GM23338 (cell line): ENCODE data around the gene CALCB. TPM values are rescaled to one million over a fixed set of nuclear protein-coding genes. Genes with fewer than 3 reads are reported as not detected.

ENCODE experiments used
- ATAC-seq: fragments of 200-7000 bp; cut with Tn5 transposase; 3 replicates; pipeline ENCODE4 v1.9.1; 2020
- DNase-seq: peaks from one replicate; pipeline ENCODE4 v3.0.0-alpha.2; 2015; ENCODE audit warnings: low spot score
- H2AFZ ChIP-seq: fragments of 200-600 bp; sonication (generic); 2 replicates; pipeline ENCODE4 v1.8.0; 2016; ENCODE audit warnings: antibody characterized with exemption, mild to moderate bottlenecking, moderate library complexity
- H3F3A ChIP-seq: fragments of 200-600 bp; sonication (generic); replicated peaks from 2 replicates; pipeline ENCODE4 v1.8.0; 2017; ENCODE audit warnings: antibody characterized with exemption, mixed run types, low read depth
- H3K27ac ChIP-seq: fragments of 200-600 bp; sonication (generic); 2 replicates; pipeline ENCODE4 v1.6.1; 2016; ENCODE audit warnings: low read depth
- H3K27me3 ChIP-seq: fragments of 200-600 bp; sonication (generic); 2 replicates; pipeline ENCODE4 v1.8.0; 2016; ENCODE audit warnings: mild to moderate bottlenecking, mixed run types, moderate library complexity; ENCODE audit not compliant: insufficient read depth
- H3K36me3 ChIP-seq: fragments of 200-600 bp; sonication (generic); 2 replicates; pipeline ENCODE4 v1.8.0; 2016; ENCODE audit warnings: mild to moderate bottlenecking; ENCODE audit not compliant: insufficient read depth
- H3K4me1 ChIP-seq: fragments of 200-600 bp; sonication (generic); 2 replicates; pipeline ENCODE4 v1.8.0; 2016; ENCODE audit warnings: mild to moderate bottlenecking, moderate library complexity; ENCODE audit not compliant: insufficient read depth
- H3K4me2 ChIP-seq: fragments of 200-600 bp; sonication (generic); 2 replicates; pipeline ENCODE4 v1.7.1; 2017; ENCODE audit warnings: mixed run types
- H3K4me3 ChIP-seq: fragments of 200-600 bp; sonication (generic); 2 replicates; pipeline ENCODE4 v1.6.1; 2016; ENCODE audit warnings: mixed run types
- H3K79me2 ChIP-seq: fragments of 200-600 bp; sonication (generic); replicated peaks from 2 replicates; pipeline ENCODE4 v1.8.0; 2017; ENCODE audit warnings: mild to moderate bottlenecking; ENCODE audit not compliant: insufficient read depth
- H3K9me2 ChIP-seq: fragments of 200-600 bp; sonication (generic); 2 replicates; pipeline ENCODE4 v1.8.0; 2017; ENCODE audit not compliant: insufficient read depth
- H4K20me1 ChIP-seq: fragments of 200-600 bp; sonication (generic); replicated peaks from 2 replicates; pipeline ENCODE4 v1.8.0; 2017; ENCODE audit warnings: mild to moderate bottlenecking; ENCODE audit not compliant: insufficient read depth
- H3K27ac Mint-ChIP-seq: 2 replicates; pipeline ENCODE4 v1.8.0; 2020; ENCODE audit warnings: inconsistent platforms, mild to moderate bottlenecking, moderate library complexity, mixed read lengths
- H3K27me3 Mint-ChIP-seq: 3 replicates; pipeline ENCODE4 v1.8.0; 2022; ENCODE audit warnings: low read depth, mild to moderate bottlenecking, moderate library complexity, mixed read lengths, inconsistent platforms; ENCODE audit not compliant: insufficient read depth, poor library complexity
- H3K36me3 Mint-ChIP-seq: 3 replicates; pipeline ENCODE4 v1.8.0; 2021; ENCODE audit warnings: low read depth, mild to moderate bottlenecking, inconsistent platforms, moderate library complexity, mixed read lengths
- H3K4me1 Mint-ChIP-seq: 3 replicates; pipeline ENCODE4 v1.8.0; 2020; ENCODE audit warnings: mild to moderate bottlenecking, inconsistent platforms, mixed read lengths
- H3K4me3 Mint-ChIP-seq: 3 replicates; pipeline ENCODE4 v1.8.0; 2021; ENCODE audit warnings: moderate library complexity, mild to moderate bottlenecking, inconsistent platforms, mixed read lengths
- H3K9me3 Mint-ChIP-seq: 3 replicates; pipeline ENCODE4 v1.8.0; 2020; ENCODE audit warnings: moderate library complexity, mild to moderate bottlenecking, inconsistent platforms, mixed read lengths
- CREB1 ChIP-seq: fragments of 250-450 bp; sonication (Bioruptor Pico); IDR thresholded peaks from 2 replicates; pipeline ENCODE4 v1.5.0; 2020; ENCODE audit warnings: low read depth, mild to moderate bottlenecking, moderate library complexity
- JUNB ChIP-seq: IDR thresholded peaks from one replicate; pipeline ENCODE4 v1.6.1; 2016; ENCODE audit warnings: antibody characterized with exemption; ENCODE audit not compliant: unreplicated experiment
- ZNF331 ChIP-seq: fragments of 250-450 bp; sonication (Bioruptor Pico); IDR thresholded peaks from 2 replicates; pipeline ENCODE4 v1.5.0; 2020; ENCODE audit warnings: low read depth, mild to moderate bottlenecking, moderate library complexity
- polyA plus RNA-seq: library from polyadenylated mRNA; unstranded; fragments of >200 nt; fragmentation: Nextera tagmentation; extraction: Ambion mirVana; gene quantifications from 2 replicates; pipeline ENCODE4 v1.2.1, GENCODE V29; 2016
- total RNA-seq: library from RNA; depleted of rRNA; stranded (reverse); fragments of >200 nt; shearing (Covaris generic); gene quantifications from 2 replicates; pipeline ENCODE4 v1.2.3, GENCODE V29; 2014; rRNA removed
- TF ChIP-seq, protein P1 (sequence below): IDR thresholded peaks from 2 replicates; pipeline ENCODE4 v1.6.1; 2016; ENCODE audit warnings: antibody characterized with exemption

Gene CALCB
- total and polyA plus RNA-seq, 2 experiments from 2014 or later: 7.9 to 9.5 TPM

GRCh38 chr11:15127341-15127740 lies 53.9 kb downstream of the CALCB start:
- Mint-ChIP-seq H3K27ac (no peak overlapping the region), H3K4me3 (no peak overlapping the region), H3K9me3 (no peaks in the 10 kb centered on the region; the same call in 2 of the 3 replicates), H3K4me1 (no peaks in the 10 kb centered on the region), H3K36me3 (no peaks in the 10 kb centered on the region), H3K27me3 (peaks cover 2% of the 10 kb centered on the region)
- Histone ChIP-seq H3K4me2 (no peak overlapping the region), H3K27ac (no peak overlapping the region), H3K9me2 (no peaks in the 10 kb centered on the region), H3K4me3 (no peak overlapping the region), H3K4me1 (no peaks in the 10 kb centered on the region), H3F3A (no peaks in the 10 kb centered on the region), H3K27me3 (no peaks in the 10 kb centered on the region), H3K79me2 (no peaks in the 10 kb centered on the region), H4K20me1 (no peaks in the 10 kb centered on the region), H3K36me3 (no peaks in the 10 kb centered on the region), H2AFZ (no peak overlapping the region)
- ATAC-seq (no peak), DNase-seq (no peak)
- TF ChIP-seq ZNF331 (CRISPR knock-in tag) (no peak), JUNB (no peak), CREB1 (CRISPR knock-in tag) (no peak)
- TF ChIP-seq, protein P1, sequence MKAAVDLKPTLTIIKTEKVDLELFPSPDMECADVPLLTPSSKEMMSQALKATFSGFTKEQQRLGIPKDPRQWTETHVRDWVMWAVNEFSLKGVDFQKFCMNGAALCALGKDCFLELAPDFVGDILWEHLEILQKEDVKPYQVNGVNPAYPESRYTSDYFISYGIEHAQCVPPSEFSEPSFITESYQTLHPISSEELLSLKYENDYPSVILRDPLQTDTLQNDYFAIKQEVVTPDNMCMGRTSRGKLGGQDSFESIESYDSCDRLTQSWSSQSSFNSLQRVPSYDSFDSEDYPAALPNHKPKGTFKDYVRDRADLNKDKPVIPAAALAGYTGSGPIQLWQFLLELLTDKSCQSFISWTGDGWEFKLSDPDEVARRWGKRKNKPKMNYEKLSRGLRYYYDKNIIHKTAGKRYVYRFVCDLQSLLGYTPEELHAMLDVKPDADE: no peak

Other genes with a start within 250 kb of the CALCB start
- gene CYP2R1, start 181.4 kb upstream of the CALCB start, total RNA-seq: 15.7 and 16.4 TPM in 2 replicates
- gene CYP2R1, start 181.4 kb upstream of the CALCB start, polyA plus RNA-seq: 11.1 and 11.8 TPM in 2 replicates
- 1.9 and 2.6 TPM in 2 replicates for gene CALCA, start 101.2 kb upstream of the CALCB start, total RNA-seq
- gene CALCA, start 101.2 kb upstream of the CALCB start, polyA plus RNA-seq: 2.0 and 2.5 TPM in 2 replicates
- gene INSC, start 41.3 kb downstream of the CALCB start, total RNA-seq: 0.19 and 1.5 TPM in 2 replicates
- gene INSC, start 41.3 kb downstream of the CALCB start, polyA plus RNA-seq: 0.97 and 1.1 TPM in 2 replicates